PC-3 (cell line): ENCODE data around the gene PCNX2. TPM values are rescaled to one million over a fixed set of nuclear protein-coding genes. Genes with fewer than 3 reads are reported as not detected.

Source experiments
- ATAC-seq: fragments of 200-7000 bp; cut with Tn5 transposase; 2 replicates; pipeline ENCODE4 v1.9.1; 2020; ENCODE audit warnings: mild to moderate bottlenecking, moderate library complexity
- BruUV-seq: library from RNA; stranded (reverse); fragments of 400-500 nt; replicated peaks from 2 replicates; lab custom pipeline; 2021; lab: Mats Ljungman, UMichigan
- CTCF ChIA-PET: fragments of 300-600 bp; sonication (Branson Sonifier 250); formaldehyde crosslinking; loops from one replicate; lab custom pipeline; 2022; ENCODE audit warnings: antibody characterized with exemption; lab: Charles Lee
- POLR2A ChIA-PET: fragments of 300-600 bp; sonication (Branson Sonifier 250); formaldehyde crosslinking; loops from one replicate; lab custom pipeline; 2022; ENCODE audit warnings: antibody characterized with exemption; ENCODE audit not compliant: unreplicated experiment; lab: Charles Lee
- DNase-seq: peaks from one replicate; pipeline ENCODE4 v3.0.0-alpha.2; 2015
- H2AFZ ChIP-seq: fragments of 300-600 bp; sonication (generic); 2 replicates; pipeline ENCODE4 v1.6.0; 2016; ENCODE audit warnings: antibody characterized with exemption, low read length
- H3F3A ChIP-seq: fragments of 300-600 bp; sonication (generic); one replicate; pipeline ENCODE4 v1.6.0; 2017; ENCODE audit warnings: antibody characterized with exemption, low read length, control low read depth, mild to moderate bottlenecking; ENCODE audit not compliant: unreplicated experiment
- H3K27ac ChIP-seq: fragments of 300-600 bp; sonication (generic); 2 replicates; pipeline ENCODE4 v1.5.1; 2016; ENCODE audit warnings: mild to moderate bottlenecking, low read length
- H3K27me3 ChIP-seq: fragments of 300-600 bp; sonication (generic); 2 replicates; pipeline ENCODE4 v1.6.1; 2016; ENCODE audit warnings: low read length, mixed read lengths
- H3K36me3 ChIP-seq: fragments of 300-600 bp; sonication (generic); 2 replicates; pipeline ENCODE4 v1.6.1; 2016; ENCODE audit warnings: low read depth, mixed run types, low read length, mixed read lengths
- H3K4me1 ChIP-seq: fragments of 300-600 bp; sonication (generic); 2 replicates; pipeline ENCODE4 v1.5.1; 2016; ENCODE audit warnings: low read length; ENCODE audit not compliant: insufficient read depth
- H3K4me2 ChIP-seq: fragments of 300-600 bp; sonication (generic); 2 replicates; pipeline ENCODE4 v1.6.0; 2016; ENCODE audit warnings: low read length
- H3K4me3 ChIP-seq: fragments of 300-600 bp; sonication (generic); 2 replicates; pipeline ENCODE4 v1.5.1; 2016; ENCODE audit warnings: mild to moderate bottlenecking, low read length, mixed read lengths
- H3K79me2 ChIP-seq: fragments of 300-600 bp; sonication (generic); 2 replicates; pipeline ENCODE4 v1.6.1; 2017; ENCODE audit warnings: low read length, mixed read lengths
- H3K9ac ChIP-seq: fragments of 300-600 bp; sonication (generic); 2 replicates; pipeline ENCODE4 v1.6.0; 2016; ENCODE audit warnings: mild to moderate bottlenecking, low read length
- H3K9me2 ChIP-seq: fragments of 300-600 bp; sonication (generic); replicated peaks from 2 replicates; pipeline ENCODE4 v1.6.1; 2016; ENCODE audit warnings: mixed run types, low read length, mixed read lengths
- H3K9me3 ChIP-seq: fragments of 300-600 bp; sonication (generic); 2 replicates; pipeline ENCODE4 v1.6.1; 2016; ENCODE audit warnings: low read length, mixed read lengths
- H4K20me1 ChIP-seq: fragments of 300-600 bp; sonication (generic); 2 replicates; pipeline ENCODE4 v1.6.1; 2016; ENCODE audit warnings: low read length, mixed read lengths
- CTCF ChIP-seq: fragments of 300-600 bp; sonication (generic); conservative IDR thresholded peaks from 2 replicates; pipeline ENCODE4 v1.5.1; 2017; ENCODE audit warnings: antibody characterized with exemption, low read depth, mild to moderate bottlenecking, low read length
- EZH2 ChIP-seq: fragments of 300-600 bp; sonication (generic); IDR thresholded peaks from one replicate; pipeline ENCODE4 v1.6.1; 2017; ENCODE audit warnings: antibody characterized with exemption, mild to moderate bottlenecking, low read length; ENCODE audit not compliant: unreplicated experiment
- EZH2phosphoT487 ChIP-seq: fragments of 300-600 bp; sonication (generic); IDR thresholded peaks from 2 replicates; pipeline ENCODE4 v1.6.1; 2018; ENCODE audit warnings: mild to moderate bottlenecking, antibody characterized with exemption, low read length, borderline replicate concordance
- intact Hi-C: fragments of 100-400 bp; cut with micrococcal nuclease; formaldehyde crosslinking; loops from 2 replicates; pipeline ENCODE4 v1.9.0; 2023
- total RNA-seq: library from RNA; depleted of rRNA; stranded (reverse); fragments of >200 nt; gene quantifications from 2 replicates; pipeline ENCODE4 v1.2.3, GENCODE V29; 2014

Gene PCNX2
- total RNA-seq, 1 experiment from 2014 or later = 17.3 TPM

DNA sequence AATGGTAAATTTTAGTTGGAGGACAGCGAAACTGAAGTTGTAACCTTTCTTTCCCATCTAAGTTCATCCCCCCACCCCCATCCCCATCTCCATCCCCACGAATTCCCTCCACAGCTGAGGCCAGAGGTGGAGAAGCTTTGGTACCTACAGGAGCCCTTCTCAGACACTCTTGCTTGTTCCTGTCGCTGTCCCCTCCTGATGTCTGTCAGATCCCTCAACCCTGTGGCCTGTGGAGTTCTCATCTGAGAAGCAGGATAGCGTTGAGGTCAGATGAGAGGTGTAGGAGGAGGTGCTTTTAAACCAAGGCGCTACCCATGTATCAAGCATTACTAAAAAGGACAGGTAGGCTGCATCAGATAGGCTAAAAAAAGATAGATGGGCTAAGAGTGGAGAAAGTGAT, 344.3 kb downstream of the PCNX2 start:
- POLR2A ChIA-PET = no interaction called here
- intact Hi-C loops = loop anchor here (5.0 to 10.0 kb wide), 2 partner anchors 221 to 294 kb away; no protein-coding TSS in a partner anchor
- CTCF ChIA-PET = interaction anchor here (0.6 kb wide), 2 partner anchors 88 to 808 kb away, joined by 3 read pairs; no protein-coding TSS in a partner anchor

DNA sequence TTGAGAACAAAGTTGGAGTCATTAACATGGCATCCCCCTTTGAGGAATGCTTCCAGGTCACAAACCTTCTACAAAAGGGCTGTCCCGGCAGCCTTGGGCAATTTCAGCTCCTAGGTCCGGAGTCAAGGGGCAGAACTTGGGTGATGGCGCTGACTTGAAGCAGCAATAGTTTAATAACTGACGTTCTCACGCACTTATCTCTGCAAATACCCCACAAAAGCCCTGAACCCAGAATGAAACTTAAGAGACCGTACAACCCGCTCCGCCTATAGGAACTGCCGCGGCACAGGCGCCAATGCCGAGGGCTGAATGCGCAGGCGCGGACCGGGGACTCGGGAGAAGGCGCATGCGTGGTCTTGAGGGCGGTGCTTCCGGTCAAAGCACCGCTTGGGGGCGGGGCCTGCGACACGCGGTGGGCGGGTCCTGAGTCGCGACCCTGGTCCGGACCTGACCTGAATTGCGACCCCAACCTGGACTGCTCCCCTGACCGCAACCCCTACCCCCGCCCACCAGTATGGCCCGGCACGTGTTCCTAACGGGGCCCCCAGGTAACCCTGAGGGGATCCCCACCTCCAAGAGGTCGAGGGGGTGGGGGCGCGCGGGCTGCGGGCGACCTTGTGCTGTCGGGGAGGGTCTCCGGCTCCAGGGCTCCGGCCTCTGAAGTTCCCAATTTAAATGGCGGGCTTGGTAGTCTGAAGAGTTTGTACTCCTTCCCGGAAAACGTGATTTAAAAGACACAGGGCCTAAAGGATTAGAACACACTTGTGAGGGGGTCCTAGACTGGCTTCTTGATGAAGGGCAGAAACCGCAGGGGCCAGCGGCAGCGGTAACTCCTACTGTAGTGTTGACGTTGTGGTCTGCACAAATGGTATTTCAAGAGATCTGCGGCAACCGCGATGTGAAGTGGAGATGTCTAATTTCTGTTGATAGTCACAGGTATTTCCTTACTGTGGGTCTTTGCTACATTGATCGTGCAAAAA, 345.0 kb downstream of the PCNX2 start, which contains the start of gene NTPCR:
Gene NTPCR (plus strand): TSS at position 415 of the 980 bp plus-strand sequence. CDS start 100 bp downstream, at position 515.
- Histone ChIP-seq H3K9me2 (0 out of 2 replicates have a peak, but pooled peaks cover 3% of the 10 kb centered on the region), H3K4me1 (peaks cover 24% of the 10 kb centered on the region), H3K4me2 (peak within 1 kb of the TSS; percentile 88), H4K20me1 (no peaks in the 10 kb centered on the region), H3K4me3 (peak within 1 kb of the TSS; percentile 81), H3K9ac (peak within 1 kb of the TSS; percentile 77), H3K9me3 (no peaks in the 10 kb centered on the region), H3F3A (no peaks in the 10 kb centered on the region), H3K79me2 (peaks cover 46% of the 10 kb centered on the region), H2AFZ (peak within 1 kb of the TSS; percentile 95), H3K36me3 (no peaks in the 10 kb centered on the region), H3K27ac (peak within 1 kb of the TSS; percentile 57), H3K27me3 (no peaks in the 10 kb centered on the region)
- intact Hi-C loops = loop anchor here (1.0 to 10.0 kb wide), 6 partner anchors 81 to 320 kb away; partner anchors contain the start of gene SIPA1L2
- BruUV-seq = TSS peak; percentile 50
- CTCF ChIA-PET = interaction anchor here (0.6 kb wide), 1 partner anchor 87 kb away, joined by 3 read pairs; no protein-coding TSS in a partner anchor
- DNase-seq = peak; percentile 98
- POLR2A ChIA-PET = no interaction called here
- peak; percentile 77 for ATAC-seq
- 0 out of 2 replicates have a peak, but pooled peaks have one; percentile 6 for TF ChIP-seq CTCF
- no peak for TF ChIP-seq EZH2
- TF ChIP-seq EZH2phosphoT487 = no peak

More for the DNA sequence above, 344.3 kb downstream of the PCNX2 start:
- peaks cover 24% of the 10 kb centered on the region for H3K4me1 ChIP-seq
- peak overlapping the region; percentile 77 for H3K9ac ChIP-seq
- H2AFZ ChIP-seq = peak overlapping the region; percentile 95
- TF ChIP-seq EZH2phosphoT487 = no peak
- no peak for TF ChIP-seq CTCF
- no peak for TF ChIP-seq EZH2
- H3K9me2 ChIP-seq = 0 out of 2 replicates have a peak, but pooled peaks cover 3% of the 10 kb centered on the region
- BruUV-seq = no TSS peak
- H3F3A ChIP-seq = no peaks in the 10 kb centered on the region
- H3K4me2 ChIP-seq = peak overlapping the region; percentile 88
- H3K4me3 ChIP-seq = peak overlapping the region; percentile 81
- no peak overlapping the region for H3K27ac ChIP-seq
- peaks cover 46% of the 10 kb centered on the region for H3K79me2 ChIP-seq
- peaks cover 4% of the 10 kb centered on the region; the same call in 1 of the 2 replicates for H3K36me3 ChIP-seq
- peak; percentile 50 for ATAC-seq
- H4K20me1 ChIP-seq = no peaks in the 10 kb centered on the region
- H3K9me3 ChIP-seq = no peaks in the 10 kb centered on the region
- peak; percentile 47 for DNase-seq
- H3K27me3 ChIP-seq = no peaks in the 10 kb centered on the region
